ENCODE data around the gene ENPP5. TPM values are rescaled to one million over a fixed set of nuclear protein-coding genes. Genes with fewer than 3 reads are reported as not detected.

The ENPP5 gene, protein sequence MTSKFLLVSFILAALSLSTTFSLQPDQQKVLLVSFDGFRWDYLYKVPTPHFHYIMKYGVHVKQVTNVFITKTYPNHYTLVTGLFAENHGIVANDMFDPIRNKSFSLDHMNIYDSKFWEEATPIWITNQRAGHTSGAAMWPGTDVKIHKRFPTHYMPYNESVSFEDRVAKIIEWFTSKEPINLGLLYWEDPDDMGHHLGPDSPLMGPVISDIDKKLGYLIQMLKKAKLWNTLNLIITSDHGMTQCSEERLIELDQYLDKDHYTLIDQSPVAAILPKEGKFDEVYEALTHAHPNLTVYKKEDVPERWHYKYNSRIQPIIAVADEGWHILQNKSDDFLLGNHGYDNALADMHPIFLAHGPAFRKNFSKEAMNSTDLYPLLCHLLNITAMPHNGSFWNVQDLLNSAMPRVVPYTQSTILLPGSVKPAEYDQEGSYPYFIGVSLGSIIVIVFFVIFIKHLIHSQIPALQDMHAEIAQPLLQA
- total RNA-seq = 13.4 and 13.6 TPM in 2 replicates
- long read RNA-seq, transcript ENPP5-202 (5 exons, 3,834 nt) = minor isoform, 10 of 76 reads
- long read RNA-seq, transcript ENPP5-201 (4 exons, 2,544 nt) = major isoform, 29 of 76 reads
- long read RNA-seq, partial matches to known transcripts = 21 of 76 reads
- long read RNA-seq, other reads (novel, unspliced or antisense) = 16 of 76 reads

DNA sequence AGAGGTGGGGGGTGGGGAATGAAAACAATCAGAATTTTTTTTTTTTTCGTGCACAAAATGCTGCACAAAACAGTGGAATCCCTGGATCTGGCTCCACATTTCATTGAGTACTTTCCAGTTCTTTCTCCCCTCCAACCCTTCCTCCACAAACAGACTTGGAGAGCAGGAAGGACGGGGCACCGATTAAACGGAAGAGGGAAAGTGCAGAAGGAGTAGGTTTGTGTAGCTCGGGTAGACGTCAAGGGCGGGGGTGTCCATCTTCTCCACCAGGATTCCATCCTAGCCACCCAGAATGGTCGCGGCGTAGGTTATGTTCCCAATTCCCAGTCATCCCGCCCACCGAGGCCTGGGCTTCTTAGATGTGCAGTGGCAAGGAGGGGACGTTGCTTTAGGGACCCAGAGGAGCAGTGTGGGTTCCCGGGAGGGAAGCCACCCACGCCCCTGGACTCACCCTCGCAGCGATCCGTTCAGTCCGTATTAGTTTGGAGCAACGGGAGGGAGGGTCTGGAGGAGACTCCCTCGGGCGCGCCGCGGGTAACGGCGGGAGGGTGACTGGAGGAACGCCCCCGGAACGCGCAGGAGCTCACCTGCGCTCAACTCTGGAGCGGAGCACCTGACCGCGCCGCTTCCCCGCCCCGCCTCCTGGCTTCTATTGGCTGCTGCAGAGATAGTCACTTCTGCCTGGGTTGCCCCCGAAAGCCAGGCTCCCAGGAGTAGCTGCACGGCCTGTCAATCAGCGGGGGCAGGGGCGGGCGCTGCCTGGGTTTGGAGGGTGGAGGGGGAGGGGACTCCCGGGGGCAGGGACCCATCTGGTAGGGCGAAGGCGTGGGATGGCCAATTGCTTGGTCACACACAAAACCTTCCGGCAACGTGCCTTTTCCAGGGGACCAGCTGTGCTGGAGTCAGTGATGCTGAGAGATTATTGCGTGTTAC, at the start of gene ENPP5:
Gene ENPP5 (minus strand): TSS at position 624 of the 933 bp plus-strand sequence. CDS start 2,718 bp downstream, outside the sequence.
- H3K9me3 Mint-ChIP-seq (ENCODE audit: low read depth) = no peaks in the 10 kb centered on the region
- H3K27ac Mint-ChIP-seq = peak within 1 kb of the TSS; percentile 96

DNA sequence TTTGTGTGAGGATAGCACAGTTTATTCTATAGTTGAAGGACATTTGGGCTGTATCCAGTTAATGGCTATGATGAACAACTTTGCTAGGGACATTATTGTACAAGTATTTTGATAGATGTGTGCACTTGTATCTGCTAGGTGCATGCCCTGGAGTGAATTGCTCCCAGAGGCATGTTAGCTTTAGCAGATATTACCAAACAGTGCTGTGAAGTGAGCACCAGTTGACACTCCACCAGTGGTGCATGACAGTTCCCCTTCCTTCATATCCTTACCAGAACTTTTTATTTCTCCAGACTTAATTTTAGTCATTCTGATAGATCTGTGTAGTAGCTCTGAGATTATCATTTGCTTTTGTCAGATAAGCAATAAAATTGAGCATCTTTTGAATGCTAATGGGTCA, 48.9 kb upstream of the ENPP5 start:
- Mint-ChIP-seq H3K4me3 (ENCODE audit: low read depth) (no peak overlapping the region), H3K36me3 (ENCODE audit: insufficient read depth) (no peaks in the 10 kb centered on the region), H3K27ac (no peak overlapping the region), H3K27me3 (no peaks in the 10 kb centered on the region), H3K9me3 (ENCODE audit: low read depth) (no peaks in the 10 kb centered on the region), H3K4me1 (ENCODE audit: low read depth) (peaks cover 14% of the 10 kb centered on the region)
- DNase-seq (ENCODE audit: low spot score, unreplicated experiment) = no peak
- TF ChIP-seq, protein P1, sequence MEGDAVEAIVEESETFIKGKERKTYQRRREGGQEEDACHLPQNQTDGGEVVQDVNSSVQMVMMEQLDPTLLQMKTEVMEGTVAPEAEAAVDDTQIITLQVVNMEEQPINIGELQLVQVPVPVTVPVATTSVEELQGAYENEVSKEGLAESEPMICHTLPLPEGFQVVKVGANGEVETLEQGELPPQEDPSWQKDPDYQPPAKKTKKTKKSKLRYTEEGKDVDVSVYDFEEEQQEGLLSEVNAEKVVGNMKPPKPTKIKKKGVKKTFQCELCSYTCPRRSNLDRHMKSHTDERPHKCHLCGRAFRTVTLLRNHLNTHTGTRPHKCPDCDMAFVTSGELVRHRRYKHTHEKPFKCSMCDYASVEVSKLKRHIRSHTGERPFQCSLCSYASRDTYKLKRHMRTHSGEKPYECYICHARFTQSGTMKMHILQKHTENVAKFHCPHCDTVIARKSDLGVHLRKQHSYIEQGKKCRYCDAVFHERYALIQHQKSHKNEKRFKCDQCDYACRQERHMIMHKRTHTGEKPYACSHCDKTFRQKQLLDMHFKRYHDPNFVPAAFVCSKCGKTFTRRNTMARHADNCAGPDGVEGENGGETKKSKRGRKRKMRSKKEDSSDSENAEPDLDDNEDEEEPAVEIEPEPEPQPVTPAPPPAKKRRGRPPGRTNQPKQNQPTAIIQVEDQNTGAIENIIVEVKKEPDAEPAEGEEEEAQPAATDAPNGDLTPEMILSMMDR (IDR thresholded peaks at IDR 0.05; ENCODE audit: unreplicated experiment) = no peak

More for the DNA sequence above, at the start of gene ENPP5:
- DNase-seq (ENCODE audit: low spot score, unreplicated experiment) = peak; percentile 93
- H3K27me3 Mint-ChIP-seq = no peaks in the 10 kb centered on the region
- peaks cover 10% of the 10 kb centered on the region for H3K36me3 Mint-ChIP-seq (ENCODE audit: insufficient read depth)
- peak within 1 kb of the TSS; percentile 91 for H3K4me3 Mint-ChIP-seq (ENCODE audit: low read depth)
- H3K4me1 Mint-ChIP-seq (ENCODE audit: low read depth) = peaks cover 11% of the 10 kb centered on the region
- TF ChIP-seq, protein P1 (IDR thresholded peaks at IDR 0.05; ENCODE audit: unreplicated experiment) = no peak

GRCh38 chr6:46218457-46218856, 47.7 kb upstream of the ENPP5 start:
- H3K36me3 Mint-ChIP-seq (ENCODE audit: insufficient read depth) = no peaks in the 10 kb centered on the region
- H3K27ac Mint-ChIP-seq = no peak overlapping the region
- no peaks in the 10 kb centered on the region for H3K9me3 Mint-ChIP-seq (ENCODE audit: low read depth)
- H3K4me1 Mint-ChIP-seq (ENCODE audit: low read depth) = peaks cover 14% of the 10 kb centered on the region
- H3K4me3 Mint-ChIP-seq (ENCODE audit: low read depth) = no peak overlapping the region
- TF ChIP-seq, protein P1 (IDR thresholded peaks at IDR 0.05; ENCODE audit: unreplicated experiment) = no peak
- H3K27me3 Mint-ChIP-seq = no peaks in the 10 kb centered on the region
- no peak for DNase-seq (ENCODE audit: low spot score, unreplicated experiment)

DNA sequence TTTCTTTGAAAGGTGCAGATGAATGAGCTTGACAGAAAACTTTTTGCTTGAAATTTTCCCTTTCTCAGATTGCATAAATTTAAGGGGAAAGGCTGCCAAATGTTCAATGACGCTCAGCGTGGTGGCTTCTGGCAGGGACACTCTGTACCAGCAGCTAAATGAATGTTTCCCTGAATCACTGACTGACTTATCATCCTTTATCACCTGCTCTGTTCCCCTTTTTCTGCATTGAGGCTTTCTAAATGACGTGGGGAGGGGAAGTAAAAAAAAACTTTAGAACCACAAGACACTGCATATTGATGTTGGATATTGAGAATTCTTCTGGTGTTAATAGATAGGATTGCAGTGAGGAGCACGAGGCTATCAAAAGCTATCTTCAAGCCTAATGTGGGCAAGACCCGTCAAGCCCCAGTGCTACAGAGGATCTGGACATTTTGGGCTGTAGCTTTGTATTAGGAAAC, 46.9 kb upstream of the ENPP5 start:
- TF ChIP-seq, protein P1 (IDR thresholded peaks at IDR 0.05; ENCODE audit: unreplicated experiment) = no peak
- no peaks in the 10 kb centered on the region for H3K36me3 Mint-ChIP-seq (ENCODE audit: insufficient read depth)
- DNase-seq (ENCODE audit: low spot score, unreplicated experiment) = no peak
- peaks cover 10% of the 10 kb centered on the region for H3K4me1 Mint-ChIP-seq (ENCODE audit: low read depth)
- H3K27ac Mint-ChIP-seq = no peak overlapping the region
- H3K4me3 Mint-ChIP-seq (ENCODE audit: low read depth) = no peak overlapping the region
- no peaks in the 10 kb centered on the region for H3K9me3 Mint-ChIP-seq (ENCODE audit: low read depth)
- no peaks in the 10 kb centered on the region for H3K27me3 Mint-ChIP-seq

DNA sequence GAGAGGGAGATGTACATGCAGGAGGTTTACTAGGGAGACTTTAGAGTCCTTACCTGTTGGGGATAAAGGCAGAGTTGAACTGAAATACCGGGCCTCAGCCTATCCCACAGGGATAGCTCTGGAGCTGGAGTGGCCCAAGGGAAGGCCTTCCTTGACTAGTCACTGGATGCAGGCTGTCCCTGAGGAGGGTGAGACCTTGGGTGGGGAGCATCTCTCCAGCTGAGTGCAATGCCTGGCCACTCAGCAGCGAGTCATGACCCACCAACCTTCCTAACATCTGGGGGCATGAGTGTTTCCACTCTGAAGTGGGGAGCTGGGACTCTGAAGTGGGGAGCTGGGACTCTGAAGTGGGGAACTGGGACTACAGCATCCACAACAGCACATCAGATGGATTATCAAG, 46.1 kb upstream of the ENPP5 start:
- Mint-ChIP-seq H3K27me3 (no peaks in the 10 kb centered on the region), H3K9me3 (ENCODE audit: low read depth) (no peaks in the 10 kb centered on the region), H3K36me3 (ENCODE audit: insufficient read depth) (no peaks in the 10 kb centered on the region), H3K4me1 (ENCODE audit: low read depth) (peaks cover 7% of the 10 kb centered on the region), H3K4me3 (ENCODE audit: low read depth) (no peak overlapping the region), H3K27ac (no peak overlapping the region)
- DNase-seq (ENCODE audit: low spot score, unreplicated experiment) = no peak
- TF ChIP-seq, protein P1 (IDR thresholded peaks at IDR 0.05; ENCODE audit: unreplicated experiment) = no peak

All from progenitor cell of endocrine pancreas (in vitro differentiated cells).